Suprapubic skin (tissue), 4 donors: ENCODE data around the gene LRCH1.

ENCODE experiments used
- CTCF ChIP-seq, 2 donors: fragments of 200-600 bp in 1 of 2; fragments of 450-650 bp in 1 of 2; sonication (generic) in 1 of 2; IDR thresholded peaks; one replicate each; pipeline ENCODE4 v1.5.1; 2016 to 2019; ENCODE audit warnings: antibody characterized with exemption in 2 of 2, mild to moderate bottlenecking in 1 of 2, moderate library complexity in 1 of 2
- EP300 ChIP-seq: sonication (generic); formaldehyde crosslinking; IDR thresholded peaks from one replicate; pipeline ENCODE4 v1.6.1; 2017; ENCODE audit warnings: antibody characterized with exemption
- POLR2A ChIP-seq, 2 donors: fragments of 450-650 bp; IDR thresholded peaks; one replicate each; pipeline ENCODE4 v1.6.1; 2017; ENCODE audit warnings: antibody characterized with exemption in 2 of 2, mild to moderate bottlenecking in 2 of 2, moderate library complexity in 2 of 2
- POLR2AphosphoS5 ChIP-seq, 3 donors: sonication (generic); formaldehyde crosslinking; IDR thresholded peaks; one replicate each; pipeline ENCODE4 v1.6.1; 2017; ENCODE audit warnings: antibody characterized with exemption in 3 of 3

- TF ChIP-seq CTCF (IDR thresholded peaks at IDR 0.05) (no peak), POLR2A (IDR thresholded peaks at IDR 0.05) (no peak), POLR2AphosphoS5 (IDR thresholded peaks at IDR 0.05) (no peak), EP300 (no peak)
These were observed 110.5 kb downstream of the LRCH1 start for GRCh38 chr13:46663206-46664037.
